AG09309 (cell line): Measurements from ENCODE around the gene UFSP1.
A peak's percentile ranks its signal among the peaks of the same experiment; 100 is the strongest.

Experiments used
- DNase-seq: peaks from one replicate; pipeline ENCODE4 v3.0.0-alpha.2; 2010; ENCODE audit warnings: low read depth
- H3K4me3 ChIP-seq: 2 replicates; pipeline ENCODE4 v1.5.1; 2011; ENCODE audit warnings: mild to moderate bottlenecking, low read depth, low read length, moderate library complexity; ENCODE audit not compliant: control insufficient read depth
- CTCF ChIP-seq: IDR thresholded peaks from 2 replicates; pipeline ENCODE4 v1.5.1; 2011; ENCODE audit warnings: mild to moderate bottlenecking, low read depth, low read length, inconsistent platforms; ENCODE audit not compliant: insufficient read depth, control insufficient read depth; ENCODE audit errors: missing control alignments

The UFSP1 gene

GRCh38 chr7:100873599-100874299 is 15.8 kb downstream of the UFSP1 start:
- peak overlapping the region; percentile 90; the same call in 1 of the 2 replicates for H3K4me3 ChIP-seq
- no peak for TF ChIP-seq CTCF
- no peak for DNase-seq

- peak overlapping the region; percentile 92 for H3K4me3 ChIP-seq
- no peak for DNase-seq
- no peak for TF ChIP-seq CTCF
Measured at GRCh38 chr7:100867776-100868485, 21.6 kb downstream of the UFSP1 start.

- no peak for TF ChIP-seq CTCF
- peak within 1 kb of the TSS; percentile 92 for H3K4me3 ChIP-seq
- peak; percentile 86 for DNase-seq
Measured at GRCh38 chr7:100867040-100867775, 22.3 kb downstream of the UFSP1 start, which contains the start of gene TRIP6. TRIP6 (plus strand) TSS chr7:100867387; CDS start chr7:100867498, 111 bp downstream.

GRCh38 chr7:100866729-100867039 is 22.8 kb downstream of the UFSP1 start:
- no peak for TF ChIP-seq CTCF
- no peak for DNase-seq
- H3K4me3 ChIP-seq, result peak overlapping the region; percentile 92

GRCh38 chr7:100865938-100866728 is 23.4 kb downstream of the UFSP1 start:
- DNase-seq, result no peak
- peak overlapping the region; percentile 92 for H3K4me3 ChIP-seq
- no peak for TF ChIP-seq CTCF

- H3K4me3 ChIP-seq, result peak overlapping the region; percentile 5
- TF ChIP-seq CTCF, result no peak
- DNase-seq, result peak; percentile 68
Measured at GRCh38 chr7:100865372-100865911, 24.1 kb downstream of the UFSP1 start.
